Sigmoid colon (tissue), 7 donors: ENCODE data around the gene AKT1S1. TPM values are rescaled to one million over a fixed set of nuclear protein-coding genes. Genes with fewer than 3 reads are reported as not detected.

Experiments
- DNase-seq: peaks from one replicate; pipeline ENCODE4 v3.0.0-alpha.2; 2019
- H3K27ac ChIP-seq, 4 donors: fragments of 200-600 bp; sonication (generic); one replicate each; pipeline ENCODE4 v1.5.1; 2016 to 2019; ENCODE audit warnings: mild to moderate bottlenecking in 1 of 4
- H3K27me3 ChIP-seq, 3 donors: fragments of 200-600 bp; sonication (generic); one replicate each; pipeline ENCODE4 v1.5.1; 2019; ENCODE audit warnings: mild to moderate bottlenecking in 1 of 3
- H3K36me3 ChIP-seq, 4 donors: fragments of 200-600 bp; sonication (generic); one replicate each; pipeline ENCODE4 v1.5.1; 2016 to 2019
- H3K4me1 ChIP-seq, 4 donors: fragments of 200-600 bp; sonication (generic); one replicate each; pipeline ENCODE4 v1.5.1; 2017 to 2019
- H3K4me3 ChIP-seq, 4 donors: fragments of 200-600 bp; sonication (generic); one replicate each; pipeline ENCODE4 v1.5.1; 2017 to 2019; ENCODE audit warnings: mild to moderate bottlenecking in 2 of 4, moderate library complexity in 1 of 4
- H3K9me3 ChIP-seq, 4 donors: fragments of 200-600 bp in 3 of 4; sonication (generic) in 3 of 4; one replicate each; pipeline versions ENCODE4 v1.5.1 to v1.6.1; 2013 to 2019
- CTCF ChIP-seq, 4 experiments: fragments of 450-650 bp in 3 of 4; fragments of 200-600 bp in 1 of 4; IDR thresholded peaks; one replicate each; pipeline ENCODE4 v1.5.1; 2016 to 2019; ENCODE audit warnings: antibody characterized with exemption in 4 of 4, mild to moderate bottlenecking in 3 of 4, moderate library complexity in 2 of 4
- EP300 ChIP-seq, 4 donors: sonication (generic); formaldehyde crosslinking; IDR thresholded peaks; one replicate each; pipeline ENCODE4 v1.6.1; 2017; ENCODE audit warnings: antibody characterized with exemption in 4 of 4
- POLR2A ChIP-seq, 2 donors: fragments of 450-650 bp; IDR thresholded peaks; one replicate each; pipeline ENCODE4 v1.6.1; 2016; ENCODE audit warnings: antibody characterized with exemption in 2 of 2, mild to moderate bottlenecking in 2 of 2, moderate library complexity in 2 of 2
- POLR2AphosphoS5 ChIP-seq, 4 donors: sonication (generic); formaldehyde crosslinking; IDR thresholded peaks; one replicate each; pipeline ENCODE4 v1.6.1; 2017; ENCODE audit warnings: antibody characterized with exemption in 4 of 4
- WGBS, 2 donors: extraction: QIAGEN DNeasy Blood & Tissue Kit; methylation state at CpG; one replicate each; pipeline ENCODE4 v1.1.7; 2013; 5-methylcytosine and 5-hydroxymethylcytosine counted together
- intact Hi-C: fragments of 100-400 bp; cut with DNase I; formaldehyde crosslinking; loops from one replicate; pipeline ENCODE4 v1.15.1; 2023
- polyA plus RNA-seq, 3 donors: library from polyadenylated mRNA; stranded (reverse); fragments of 200-250 nt; gene quantifications; one replicate each; pipeline ENCODE4 v1.2.3, GENCODE V29; 2013
- total RNA-seq, 4 donors: library from RNA; depleted of rRNA; stranded (reverse); fragments of >200 nt; gene quantifications; one replicate each; pipeline ENCODE4 v1.1.0, GENCODE V29; 2016
- donor health status: healthy with polysubstance abuse.
- donor health status: Bipolar disorder and iron deficiency.
- donor health status: healthy.

The AKT1S1 gene
- total and polyA plus RNA-seq, 7 donors, result 13.6 to 55.9 (median 16.1) TPM

- H3K36me3 ChIP-seq, result peaks cover 56 to 94% (median 65%) of the 10 kb centered on the region in 4 donors
- DNase-seq, result no peak
- 93% methylated on average over 3 of the region's 3 CpGs for WGBS, 2 donors
These were observed 7.6 kb upstream of the AKT1S1 start for GRCh38 chr19:49884760-49885159.

GRCh38 chr19:49884109-49884508, 7.0 kb upstream of the AKT1S1 start:
- Histone ChIP-seq H3K9me3 (no peaks in the 10 kb centered on the region), H3K4me1 (peaks cover 0 to 4% (median 1%) of the 10 kb centered on the region in 4 donors), H3K36me3 (peaks cover 58 to 98% (median 68%) of the 10 kb centered on the region in 4 donors), H3K27me3 (peaks cover 0 to 3% (median 0%) of the 10 kb centered on the region in 3 donors), H3K4me3 (no peak overlapping the region), H3K27ac (no peak overlapping the region)
- WGBS, 2 donors, result 94% methylated on average over 18 of the region's 18 CpGs
- intact Hi-C loops, result no loop called here
- TF ChIP-seq POLR2AphosphoS5 (IDR thresholded peaks at IDR 0.05) (no peak), CTCF (IDR thresholded peaks at IDR 0.05) (no peak)
- DNase-seq, result no peak

More at GRCh38 chr19:49884760-49885159, 7.6 kb upstream of the AKT1S1 start:
- peaks cover 0 to 2% (median 2%) of the 10 kb centered on the region in 4 donors for H3K4me1 ChIP-seq
- no peak overlapping the region for H3K4me3 ChIP-seq
- intact Hi-C loops, result no loop called here
- H3K27me3 ChIP-seq, result peaks cover 0 to 10% (median 4%) of the 10 kb centered on the region in 3 donors
- TF ChIP-seq CTCF (IDR thresholded peaks at IDR 0.05) (no peak), EP300 (IDR thresholded peaks at IDR 0.05) (no peak), POLR2AphosphoS5 (IDR thresholded peaks at IDR 0.05) (no peak), POLR2A (IDR thresholded peaks at IDR 0.05) (no peak)
- H3K27ac ChIP-seq, result no peak overlapping the region
- no peaks in the 10 kb centered on the region for H3K9me3 ChIP-seq

- no peak for DNase-seq
- no peaks in the 10 kb centered on the region for H3K27me3 ChIP-seq
- H3K36me3 ChIP-seq, result peaks cover 57 to 94% (median 66%) of the 10 kb centered on the region in 4 donors
- WGBS, 2 donors, result 97% methylated on average over 5 of the region's 5 CpGs
- H3K4me3 ChIP-seq, result no peak overlapping the region
- H3K27ac ChIP-seq, result no peak overlapping the region
- no peaks in the 10 kb centered on the region for H3K9me3 ChIP-seq
- H3K4me1 ChIP-seq, result peaks cover 0 to 14% (median 10%) of the 10 kb centered on the region in 4 donors
- no peak for TF ChIP-seq EP300 (IDR thresholded peaks at IDR 0.05)
- no peak for TF ChIP-seq CTCF (IDR thresholded peaks at IDR 0.05)
- no peak for TF ChIP-seq POLR2A (IDR thresholded peaks at IDR 0.05)
- TF ChIP-seq POLR2AphosphoS5 (IDR thresholded peaks at IDR 0.05), result no peak
- intact Hi-C loops, result no loop called here
These were observed 5.9 kb upstream of the AKT1S1 start for GRCh38 chr19:49883094-49883493.

GRCh38 chr19:49882643-49883042, 5.5 kb upstream of the AKT1S1 start:
- H3K27ac ChIP-seq, result no peak overlapping the region
- peaks cover 0 to 16% (median 11%) of the 10 kb centered on the region in 4 donors for H3K4me1 ChIP-seq
- DNase-seq, result no peak
- peaks cover 57 to 90% (median 64%) of the 10 kb centered on the region in 4 donors for H3K36me3 ChIP-seq
- TF ChIP-seq POLR2A (IDR thresholded peaks at IDR 0.05) (no peak), POLR2AphosphoS5 (IDR thresholded peaks at IDR 0.05) (no peak), EP300 (IDR thresholded peaks at IDR 0.05) (no peak), CTCF (IDR thresholded peaks at IDR 0.05) (no peak)
- no peaks in the 10 kb centered on the region for H3K9me3 ChIP-seq
- 97 to 98% methylated on average over 14 of the region's 14 CpGs for whole genome bisulfite sequencing, 2 donors
- H3K4me3 ChIP-seq, result no peak overlapping the region
- intact Hi-C loops, result no loop called here
- H3K27me3 ChIP-seq, result no peaks in the 10 kb centered on the region
